ENCODE measurements around the gene KRI1.
A peak's percentile ranks its signal among the peaks of the same experiment; 100 is the strongest.

KRI1 gene

GRCh38 chr19:10518444-10519361 lies 47.1 kb downstream of the KRI1 start:
- DNase-seq (ENCODE audit: low read depth in 2 of 2, low spot score in 1 of 2) = no peak

- no peak for DNase-seq (ENCODE audit: low read depth in 2 of 2, low spot score in 1 of 2)
Measured at GRCh38 chr19:10517760-10518443, 47.9 kb downstream of the KRI1 start.

GRCh38 chr19:10517361-10517759 lies 48.5 kb downstream of the KRI1 start, which contains the start of gene S1PR5:
TSS of gene S1PR5 (minus strand) at chr19:10517447. CDS start at chr19:10515011, 2,436 bp downstream.
- no peak for DNase-seq (ENCODE audit: low read depth in 2 of 2, low spot score in 1 of 2)

GRCh38 chr19:10516671-10517286 lies 49.0 kb downstream of the KRI1 start:
- DNase-seq (ENCODE audit: low read depth in 2 of 2, low spot score in 1 of 2) = no peak

GRCh38 chr19:10516064-10516385 lies 49.8 kb downstream of the KRI1 start:
- DNase-seq (ENCODE audit: low read depth in 2 of 2, low spot score in 1 of 2) = no peak

GRCh38 chr19:10514211-10515145 lies 51.3 kb downstream of the KRI1 start:
- DNase-seq (ENCODE audit: low read depth in 2 of 2, low spot score in 1 of 2) = no peak

GRCh38 chr19:10513223-10513622 lies 52.6 kb downstream of the KRI1 start:
- DNase-seq (ENCODE audit: low read depth in 2 of 2, low spot score in 1 of 2) = no peak

- no peak for DNase-seq (ENCODE audit: low read depth in 2 of 2, low spot score in 1 of 2)
Measured at GRCh38 chr19:10510301-10510802, 55.5 kb downstream of the KRI1 start.

GRCh38 chr19:10508707-10509106 lies 57.1 kb downstream of the KRI1 start:
- no peak for DNase-seq (ENCODE audit: low read depth in 2 of 2, low spot score in 1 of 2)

- no peak for DNase-seq (ENCODE audit: low read depth in 2 of 2, low spot score in 1 of 2)
Measured at GRCh38 chr19:10508036-10508435, 57.8 kb downstream of the KRI1 start.

- peak; percentile 65 to 71 for DNase-seq (ENCODE audit: low read depth in 2 of 2, low spot score in 1 of 2)
Measured at GRCh38 chr19:10505583-10506229, 60.1 kb downstream of the KRI1 start.
